Gastroesophageal sphincter (tissue), 4 donors: ENCODE data around the gene HOXB2. TPM values are rescaled to one million over a fixed set of nuclear protein-coding genes. Genes with fewer than 3 reads are reported as not detected.

Experiments used
- ATAC-seq: fragments of 150-250 bp; one replicate; pipeline ENCODE4 v1.9.1; 2016; ENCODE audit warnings: mild to moderate bottlenecking, moderate library complexity
- H3K27ac ChIP-seq, 4 donors: fragments of 200-600 bp; sonication (generic) in 3 of 4; 1 replicate in 3 of 4; 2 replicates in 1 of 4; pipeline ENCODE4 v1.5.1; 2016 to 2019
- H3K27me3 ChIP-seq: fragments of 200-600 bp; sonication (generic); one replicate; pipeline ENCODE4 v1.5.1; 2019
- H3K36me3 ChIP-seq, 2 donors: fragments of 200-600 bp; sonication (generic); one replicate each; pipeline ENCODE4 v1.5.1; 2019; ENCODE audit warnings: control low read depth in 1 of 2
- H3K4me1 ChIP-seq, 3 donors: fragments of 200-600 bp; sonication (generic); 1 replicate in 2 of 3; 2 replicates in 1 of 3; pipeline ENCODE4 v1.5.1; 2016 to 2019; ENCODE audit warnings: control low read depth in 2 of 3
- H3K4me3 ChIP-seq, 2 donors: fragments of 200-600 bp; sonication (generic); one replicate each; pipeline ENCODE4 v1.5.1; 2019; ENCODE audit warnings: mild to moderate bottlenecking in 1 of 2, moderate library complexity in 1 of 2
- H3K9me3 ChIP-seq, 3 donors: fragments of 200-600 bp; sonication (generic); one replicate each; pipeline ENCODE4 v1.5.1; 2017 to 2019; ENCODE audit warnings: control low read depth in 2 of 3
- EP300 ChIP-seq: sonication (generic); formaldehyde crosslinking; IDR thresholded peaks from one replicate; pipeline ENCODE4 v1.6.1; 2017; ENCODE audit warnings: antibody characterized with exemption, mild to moderate bottlenecking
- POLR2A ChIP-seq, 2 donors: fragments of 450-650 bp; IDR thresholded peaks; one replicate each; pipeline ENCODE4 v1.6.1; 2017; ENCODE audit warnings: antibody characterized with exemption in 2 of 2, mild to moderate bottlenecking in 2 of 2, moderate library complexity in 1 of 2
- POLR2AphosphoS5 ChIP-seq: sonication (generic); formaldehyde crosslinking; IDR thresholded peaks from one replicate; pipeline ENCODE4 v1.6.1; 2017; ENCODE audit warnings: antibody characterized with exemption
- WGBS, 2 donors: methylation state at CpG; one replicate each; pipeline ENCODE4 v1.1.5; 2018; ENCODE audit warnings: low coverage in 1 of 2; 5-methylcytosine and 5-hydroxymethylcytosine counted together
- total RNA-seq, 4 donors: library from RNA; depleted of rRNA; stranded (reverse); fragments of >200 nt; gene quantifications; one replicate each; pipeline ENCODE4 v1.1.0, GENCODE V29; 2016
- TF ChIP-seq, protein P1 (sequence below), 4 experiments: fragments of 200-600 bp in 2 of 4; fragments of 450-650 bp in 2 of 4; sonication (generic) in 1 of 4; IDR thresholded peaks; one replicate each; pipeline ENCODE4 v1.5.1; 2017 to 2019; ENCODE audit warnings: antibody characterized with exemption in 4 of 4, mild to moderate bottlenecking in 2 of 4, moderate library complexity in 2 of 4

HOXB2 gene
- total RNA-seq, 4 donors from 2014 or later = 28.7 to 65.2 (median 38.8) TPM

DNA sequence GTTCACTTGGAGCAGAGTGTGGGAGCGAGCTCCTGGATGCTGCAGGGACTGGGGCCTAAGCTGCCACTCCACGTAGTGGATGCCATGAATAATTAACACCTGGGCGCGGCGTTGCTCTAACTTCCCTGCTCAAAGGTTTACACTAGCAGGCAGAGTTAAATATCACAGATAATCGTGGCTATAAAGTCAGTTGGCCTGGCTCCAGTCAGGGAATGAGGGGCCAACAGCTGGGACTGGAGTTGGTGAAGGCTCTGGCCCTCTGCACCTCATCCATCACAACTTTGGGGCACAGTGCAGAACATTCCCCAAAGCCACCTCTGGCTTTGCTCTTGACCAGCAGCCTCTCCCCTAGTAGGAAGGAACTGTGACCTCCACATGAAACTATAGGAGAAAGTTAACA, 22.3 kb upstream of the HOXB2 start:
- no peak overlapping the region for H3K4me3 ChIP-seq
- TF ChIP-seq, protein P1, sequence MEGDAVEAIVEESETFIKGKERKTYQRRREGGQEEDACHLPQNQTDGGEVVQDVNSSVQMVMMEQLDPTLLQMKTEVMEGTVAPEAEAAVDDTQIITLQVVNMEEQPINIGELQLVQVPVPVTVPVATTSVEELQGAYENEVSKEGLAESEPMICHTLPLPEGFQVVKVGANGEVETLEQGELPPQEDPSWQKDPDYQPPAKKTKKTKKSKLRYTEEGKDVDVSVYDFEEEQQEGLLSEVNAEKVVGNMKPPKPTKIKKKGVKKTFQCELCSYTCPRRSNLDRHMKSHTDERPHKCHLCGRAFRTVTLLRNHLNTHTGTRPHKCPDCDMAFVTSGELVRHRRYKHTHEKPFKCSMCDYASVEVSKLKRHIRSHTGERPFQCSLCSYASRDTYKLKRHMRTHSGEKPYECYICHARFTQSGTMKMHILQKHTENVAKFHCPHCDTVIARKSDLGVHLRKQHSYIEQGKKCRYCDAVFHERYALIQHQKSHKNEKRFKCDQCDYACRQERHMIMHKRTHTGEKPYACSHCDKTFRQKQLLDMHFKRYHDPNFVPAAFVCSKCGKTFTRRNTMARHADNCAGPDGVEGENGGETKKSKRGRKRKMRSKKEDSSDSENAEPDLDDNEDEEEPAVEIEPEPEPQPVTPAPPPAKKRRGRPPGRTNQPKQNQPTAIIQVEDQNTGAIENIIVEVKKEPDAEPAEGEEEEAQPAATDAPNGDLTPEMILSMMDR (IDR thresholded peaks at IDR 0.05) = no peak
- TF ChIP-seq POLR2A (IDR thresholded peaks at IDR 0.05) (no peak), POLR2AphosphoS5 (no peak), EP300 (no peak)
- ATAC-seq = no peak
- 34% methylated on average over 4 of the region's 6 CpGs; no CpG with 5 or more reads in 1 of the 2 donors for WGBS, 2 donors
- no peaks in the 10 kb centered on the region for H3K27me3 ChIP-seq
- peak overlapping the region; percentile 97 to 98 (median 97) for H3K27ac ChIP-seq
- H3K4me1 ChIP-seq = peaks cover 12 to 100% (median 53%) of the 10 kb centered on the region in 3 donors
- H3K9me3 ChIP-seq = no peaks in the 10 kb centered on the region
- no peaks in the 10 kb centered on the region for H3K36me3 ChIP-seq

DNA sequence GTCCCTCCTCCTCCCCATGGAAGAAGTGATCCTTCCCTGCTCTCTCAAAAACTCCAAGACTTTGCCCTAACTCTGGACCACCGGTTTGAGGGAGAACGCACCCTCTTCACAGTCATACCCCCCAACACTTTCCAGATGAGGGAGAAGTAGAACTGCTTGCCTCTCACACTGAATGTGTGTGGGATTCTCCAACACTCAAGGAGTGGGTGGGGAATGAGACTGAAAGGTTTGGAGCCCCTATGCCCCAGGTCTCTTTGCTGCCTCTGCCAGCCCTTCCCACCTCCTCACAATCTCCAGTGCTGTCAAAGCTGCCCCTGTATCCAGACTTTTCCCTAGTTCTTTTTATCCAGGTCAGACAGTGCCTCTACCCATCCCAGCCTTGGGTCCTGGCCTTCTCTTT, 21.8 kb upstream of the HOXB2 start:
- Histone ChIP-seq H3K27me3 (no peaks in the 10 kb centered on the region), H3K9me3 (no peaks in the 10 kb centered on the region), H3K36me3 (no peaks in the 10 kb centered on the region), H3K4me3 (no peak overlapping the region), H3K4me1 (peaks cover 8 to 100% (median 57%) of the 10 kb centered on the region in 3 donors), H3K27ac (peak overlapping the region; percentile 97 to 98 (median 97))
- WGBS, 2 donors = 0% methylated on average over 1 of the region's 2 CpGs; no CpG with 5 or more reads in 1 of the 2 donors
- TF ChIP-seq, protein P1 (IDR thresholded peaks at IDR 0.05) = no peak
- TF ChIP-seq POLR2A (IDR thresholded peaks at IDR 0.05) (no peak), EP300 (no peak), POLR2AphosphoS5 (no peak)
- no peak for ATAC-seq

DNA sequence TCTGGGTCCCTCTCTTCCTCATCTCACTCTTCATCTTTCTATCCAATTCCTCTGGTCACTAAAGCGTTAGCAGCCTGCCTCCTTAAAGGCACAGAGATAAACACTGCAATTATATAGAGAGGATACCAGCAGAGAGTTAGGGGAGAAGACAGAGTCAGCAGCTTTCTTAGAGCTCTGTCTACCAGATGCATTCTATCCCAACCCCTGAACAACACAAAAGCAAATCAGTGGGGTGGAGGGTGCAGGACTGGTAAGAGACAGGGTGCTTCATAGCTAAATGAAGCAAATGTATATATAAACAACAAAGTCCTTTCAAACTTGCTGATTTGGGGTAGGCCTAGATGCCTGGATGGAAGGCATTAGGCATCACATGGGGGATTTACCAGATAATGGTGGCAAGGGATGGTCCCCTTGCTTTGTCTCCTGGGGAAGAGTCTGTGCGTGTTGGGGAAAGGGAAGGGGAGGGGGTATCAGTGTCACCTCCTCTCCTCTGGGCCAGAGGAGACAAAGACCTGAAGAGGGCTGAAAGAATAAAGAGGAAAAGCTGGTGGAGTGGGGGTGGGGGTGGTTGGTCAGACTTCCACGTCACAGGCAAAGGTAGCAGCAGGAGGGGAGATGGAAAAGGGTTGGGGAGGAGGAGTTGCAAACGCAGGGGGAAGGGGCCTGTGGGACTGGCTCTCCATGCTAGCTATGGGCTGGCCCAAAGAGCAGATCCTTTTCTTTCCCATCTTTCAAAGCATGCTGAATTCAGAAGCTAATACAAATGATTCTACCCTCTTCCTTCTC, 21.2 kb upstream of the HOXB2 start:
- Histone ChIP-seq H3K4me3 (no peak overlapping the region), H3K27ac (peak overlapping the region in 3 of 4 donors; percentile 97 to 98 (median 97)), H3K9me3 (no peaks in the 10 kb centered on the region), H3K27me3 (no peaks in the 10 kb centered on the region), H3K4me1 (peaks cover 5 to 100% (median 63%) of the 10 kb centered on the region in 3 donors), H3K36me3 (no peaks in the 10 kb centered on the region)
- ATAC-seq = no peak
- WGBS, 2 donors = 55 to 70% methylated on average over 4 of the region's 4 CpGs
- no peak for TF ChIP-seq EP300
- TF ChIP-seq, protein P1 (IDR thresholded peaks at IDR 0.05) = no peak
- TF ChIP-seq POLR2AphosphoS5 = no peak

- H3K9me3 ChIP-seq = no peaks in the 10 kb centered on the region
- H3K27me3 ChIP-seq = no peaks in the 10 kb centered on the region
- peak overlapping the region in 1 of 2 donors; percentile 63 for H3K4me3 ChIP-seq
- H3K36me3 ChIP-seq = no peaks in the 10 kb centered on the region
- H3K4me1 ChIP-seq = peaks cover 5 to 100% (median 69%) of the 10 kb centered on the region in 3 donors
- peak overlapping the region in 3 of 4 donors; percentile 97 to 98 (median 97) for H3K27ac ChIP-seq
- TF ChIP-seq POLR2A (IDR thresholded peaks at IDR 0.05) (no peak), POLR2AphosphoS5 (no peak), EP300 (no peak)
- TF ChIP-seq, protein P1 (IDR thresholded peaks at IDR 0.05) = no peak
- no peak for ATAC-seq
- 60 to 100% methylated on average over 1 to 2 of the region's 2 CpGs for WGBS, 2 donors
Measured at GRCh38 chr17:48565022-48565554, 20.2 kb upstream of the HOXB2 start.
